Common myeloid progenitor, CD34-positive (primary cell): ENCODE measurements around the gene GPR171.

Source experiments
- CTCF ChIA-PET: fragments of 350-600 bp; sonication (Branson Sonifier 250); formaldehyde crosslinking; loops from one replicate; lab custom pipeline; 2021; ENCODE audit warnings: antibody characterized with exemption; lab: Charles Lee
- POLR2A ChIA-PET: fragments of 350-600 bp; sonication (Branson Sonifier 250); formaldehyde crosslinking; loops from one replicate; lab custom pipeline; 2021; ENCODE audit warnings: antibody characterized with exemption; lab: Charles Lee
- DNase-seq, 3 donors: peaks; one replicate each; pipeline versions ENCODE4 v3.0.0 to v3.0.0-alpha.2; 2013
- H3K27ac ChIP-seq, 2 experiments: 1 replicate in 1 of 2; 2 replicates in 1 of 2; pipeline ENCODE4 v1.7.0; 2013; ENCODE audit warnings: inconsistent platforms in 2 of 2, low read length in 2 of 2, mild to moderate bottlenecking in 2 of 2, low read depth in 1 of 2, moderate library complexity in 1 of 2; ENCODE audit not compliant: severe bottlenecking in 2 of 2, insufficient read depth in 1 of 2, poor library complexity in 1 of 2
- H3K27me3 ChIP-seq, 5 experiments: replicated peaks in 2 of 5; 1 replicate in 3 of 5; 2 replicates in 2 of 5; pipeline versions ENCODE4 v1.6.1 to v1.7.0; 2013; ENCODE audit warnings: low read length in 4 of 5, mild to moderate bottlenecking in 2 of 5, moderate library complexity in 2 of 5, inconsistent platforms in 1 of 5; ENCODE audit not compliant: insufficient read depth in 5 of 5, control insufficient read depth in 4 of 5
- H3K36me3 ChIP-seq, 4 experiments: 1 replicate in 2 of 4; 2 replicates in 2 of 4; pipeline versions ENCODE4 v1.6.1 to v1.7.0; 2013; ENCODE audit warnings: low read length in 3 of 4, control low read depth in 1 of 4, mild to moderate bottlenecking in 1 of 4; ENCODE audit not compliant: control insufficient read depth in 4 of 4, insufficient read depth in 4 of 4
- H3K4me1 ChIP-seq, 4 experiments: 1 replicate in 3 of 4; 2 replicates in 1 of 4; pipeline versions ENCODE4 v1.6.1 to v1.7.1; 2013; ENCODE audit warnings: low read length in 3 of 4, mild to moderate bottlenecking in 3 of 4, control low read depth in 1 of 4, inconsistent platforms in 1 of 4, moderate library complexity in 1 of 4; ENCODE audit not compliant: control insufficient read depth in 4 of 4, insufficient read depth in 4 of 4; ENCODE audit errors: control extremely low read depth in 1 of 4
- H3K4me3 ChIP-seq, 7 experiments: 1 replicate in 4 of 7; 2 replicates in 3 of 7; pipeline versions ENCODE4 v1.5.1 to v1.7.0; 2013; ENCODE audit warnings: mild to moderate bottlenecking in 7 of 7, low read length in 6 of 7, moderate library complexity in 6 of 7, inconsistent platforms in 2 of 7, low read depth in 2 of 7, control low read depth in 1 of 7; ENCODE audit not compliant: insufficient read depth in 4 of 7, control insufficient read depth in 1 of 7; ENCODE audit errors: extremely low read depth in 1 of 7
- H3K9me3 ChIP-seq, 5 experiments: 1 replicate in 4 of 5; 2 replicates in 1 of 5; pipeline versions ENCODE4 v1.6.1 to v1.7.1; 2013; ENCODE audit warnings: low read length in 4 of 5, mild to moderate bottlenecking in 2 of 5, inconsistent platforms in 1 of 5, low read depth in 1 of 5, moderate library complexity in 1 of 5; ENCODE audit not compliant: control insufficient read depth in 4 of 5, insufficient read depth in 2 of 5; ENCODE audit errors: control extremely low read depth in 1 of 5
- WGBS: methylation state at CpG from one replicate; pipeline ENCODE4 v1.1.5; 2013; ENCODE audit not compliant: insufficient coverage; 5-methylcytosine and 5-hydroxymethylcytosine counted together

GPR171 gene

GRCh38 chr3:151191095-151191494, 11.9 kb downstream of the GPR171 start:
- POLR2A ChIA-PET = no interaction called here
- Histone ChIP-seq H3K36me3 (peaks cover 5 to 64% (median 21%) of the 10 kb centered on the region in 4 experiments), H3K27me3 (no peaks in the 10 kb centered on the region), H3K4me3 (no peak overlapping the region), H3K27ac (no peak overlapping the region), H3K4me1 (no peaks in the 10 kb centered on the region), H3K9me3 (peaks cover 0 to 1% (median 0%) of the 10 kb centered on the region in 5 experiments)
- no peak for DNase-seq
- no CpG with 5 or more reads among the region's 1 CpG for WGBS
- CTCF ChIA-PET = interaction anchor here (0.8 kb wide), 1 partner anchor 13 kb away, joined by 3 read pairs; no protein-coding TSS in a partner anchor

- ChIA-PET POLR2A (no interaction called here), CTCF (interaction anchor here (1.1 to 1.2 kb wide), 2 partner anchors 44 to 95 kb away, joined by 3 read pairs; partner anchors contain the start of gene P2RY14)
- Histone ChIP-seq H3K27ac (no peak overlapping the region), H3K36me3 (peaks cover 0 to 30% (median 16%) of the 10 kb centered on the region in 4 experiments), H3K9me3 (no peaks in the 10 kb centered on the region), H3K4me1 (peaks cover 0 to 5% (median 0%) of the 10 kb centered on the region in 4 experiments), H3K27me3 (no peaks in the 10 kb centered on the region), H3K4me3 (no peak overlapping the region)
- no peak for DNase-seq
- 88% methylated on average over 1 of the region's 5 CpGs for WGBS
Measured at GRCh38 chr3:151183265-151183671, 19.7 kb downstream of the GPR171 start.

GRCh38 chr3:151182349-151183079, 20.5 kb downstream of the GPR171 start:
- Histone ChIP-seq H3K27me3 (no peaks in the 10 kb centered on the region), H3K4me1 (peaks cover 0 to 5% (median 0%) of the 10 kb centered on the region in 4 experiments), H3K36me3 (peaks cover 0 to 34% (median 16%) of the 10 kb centered on the region in 4 experiments), H3K27ac (no peak overlapping the region), H3K4me3 (no peak overlapping the region), H3K9me3 (no peaks in the 10 kb centered on the region)
- no peak for DNase-seq
- 95% methylated on average over 3 of the region's 5 CpGs for WGBS
- ChIA-PET POLR2A (no interaction called here), CTCF (interaction anchor here (1.2 kb wide), 1 partner anchor 45 kb away, joined by 3 read pairs; no protein-coding TSS in a partner anchor)

- no peaks in the 10 kb centered on the region for H3K27me3 ChIP-seq
- H3K36me3 ChIP-seq = peaks cover 0 to 27% (median 6%) of the 10 kb centered on the region in 4 experiments
- POLR2A ChIA-PET = interaction anchor here (1.3 kb wide), 1 partner anchor 11 kb away, joined by 4 read pairs; no protein-coding TSS in a partner anchor
- peaks cover 0 to 15% (median 6%) of the 10 kb centered on the region in 4 experiments for H3K4me1 ChIP-seq
- H3K27ac ChIP-seq = no peak overlapping the region
- H3K4me3 ChIP-seq = no peak overlapping the region
- no peak for DNase-seq
- WGBS = 100% methylated on average over 2 of the region's 2 CpGs
- CTCF ChIA-PET = interaction anchor here (0.6 to 2.1 kb wide), 9 partner anchors 8 to 140 kb away, joined by 3 to 7 read pairs (median 5); partner anchors contain the start of gene GPR171
- no peaks in the 10 kb centered on the region for H3K9me3 ChIP-seq
Measured at GRCh38 chr3:151178208-151178845, 24.7 kb downstream of the GPR171 start.

- no peak overlapping the region for H3K4me3 ChIP-seq
- ChIA-PET POLR2A (no interaction called here), CTCF (interaction anchor here (1.0 kb wide), 1 partner anchor 9 kb away, joined by 3 read pairs; no protein-coding TSS in a partner anchor)
- H3K36me3 ChIP-seq = peaks cover 0 to 16% (median 4%) of the 10 kb centered on the region in 4 experiments
- peak overlapping the region in 1 of 2 experiments; percentile 15 for H3K27ac ChIP-seq
- WGBS = 100% methylated on average over 1 of the region's 2 CpGs
- H3K9me3 ChIP-seq = no peaks in the 10 kb centered on the region
- no peak for DNase-seq
- no peaks in the 10 kb centered on the region for H3K27me3 ChIP-seq
- peaks cover 19 to 38% (median 26%) of the 10 kb centered on the region in 4 experiments for H3K4me1 ChIP-seq
Measured at GRCh38 chr3:151175952-151176351, 27.1 kb downstream of the GPR171 start.

GRCh38 chr3:151174351-151174750, 28.7 kb downstream of the GPR171 start:
- H3K4me1 ChIP-seq = peaks cover 28 to 49% (median 41%) of the 10 kb centered on the region in 4 experiments
- H3K4me3 ChIP-seq = no peak overlapping the region
- no peaks in the 10 kb centered on the region for H3K27me3 ChIP-seq
- ChIA-PET POLR2A (no interaction called here), CTCF (interaction anchor here (3.7 kb wide), 1 partner anchor 105 kb away, joined by 18 read pairs; the partner anchor contains the start of gene P2RY14)
- WGBS = no CpG with 5 or more reads among the region's 2 CpGs
- no peaks in the 10 kb centered on the region for H3K9me3 ChIP-seq
- no peak overlapping the region for H3K27ac ChIP-seq
- peaks cover 0 to 10% (median 3%) of the 10 kb centered on the region in 4 experiments for H3K36me3 ChIP-seq
- peak in 2 of 3 donors; percentile 29 to 38 for DNase-seq
